Measurements from ENCODE around the gene HOXD12.

The HOXD12 gene

DNA sequence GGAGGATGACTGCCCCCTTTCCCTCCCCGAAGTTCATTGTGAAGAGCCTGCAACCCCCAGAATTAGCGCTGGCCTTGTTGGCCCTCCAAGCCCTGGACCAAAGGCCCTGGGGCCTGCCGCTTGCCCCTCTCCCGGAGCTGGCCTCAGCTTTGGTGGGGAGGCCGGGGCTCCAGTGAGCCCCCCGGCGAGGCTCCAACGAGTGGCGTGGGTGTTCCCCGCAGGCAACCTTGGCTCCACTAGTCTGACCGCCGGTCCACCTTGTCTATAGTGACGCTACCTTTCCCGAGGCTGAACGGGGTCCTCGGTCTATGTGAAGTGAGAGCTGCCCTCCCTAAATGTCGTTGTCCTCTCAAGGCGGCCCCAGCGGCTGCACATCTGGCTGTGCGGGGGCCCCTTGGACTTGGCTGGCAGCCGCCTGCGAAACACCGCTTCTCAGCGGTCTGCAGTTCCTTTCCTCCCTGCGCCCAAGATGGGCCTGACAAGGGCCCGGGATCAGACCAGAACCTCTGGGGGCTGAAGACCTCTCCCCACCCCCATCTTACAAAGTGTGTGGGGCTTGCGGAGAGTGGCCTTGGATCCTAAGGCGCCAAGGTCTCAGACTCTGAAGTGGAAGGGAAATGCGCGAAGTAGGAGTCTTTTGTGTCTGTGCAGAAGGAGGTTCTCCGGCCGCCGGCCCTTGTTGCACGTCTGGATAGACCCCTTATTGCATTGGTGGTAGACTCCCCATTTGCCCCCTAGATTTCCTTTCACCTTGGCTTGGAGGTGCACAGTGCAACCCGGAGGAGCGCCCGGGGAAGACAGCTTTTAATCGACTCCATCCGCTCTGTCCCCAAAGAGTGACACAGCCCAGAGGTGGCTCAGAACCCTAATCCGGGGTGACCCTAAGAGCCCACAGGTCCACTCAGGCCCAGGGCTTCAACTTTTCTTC lies 13.0 kb downstream of the HOXD12 start:
- DNase-seq, result no peak
- in situ Hi-C loops (cut with MboI; ENCODE audit: low pct_unique_long_range_greater_than_20kb, low sequenced_read_pairs), result no loop called here

DNA sequence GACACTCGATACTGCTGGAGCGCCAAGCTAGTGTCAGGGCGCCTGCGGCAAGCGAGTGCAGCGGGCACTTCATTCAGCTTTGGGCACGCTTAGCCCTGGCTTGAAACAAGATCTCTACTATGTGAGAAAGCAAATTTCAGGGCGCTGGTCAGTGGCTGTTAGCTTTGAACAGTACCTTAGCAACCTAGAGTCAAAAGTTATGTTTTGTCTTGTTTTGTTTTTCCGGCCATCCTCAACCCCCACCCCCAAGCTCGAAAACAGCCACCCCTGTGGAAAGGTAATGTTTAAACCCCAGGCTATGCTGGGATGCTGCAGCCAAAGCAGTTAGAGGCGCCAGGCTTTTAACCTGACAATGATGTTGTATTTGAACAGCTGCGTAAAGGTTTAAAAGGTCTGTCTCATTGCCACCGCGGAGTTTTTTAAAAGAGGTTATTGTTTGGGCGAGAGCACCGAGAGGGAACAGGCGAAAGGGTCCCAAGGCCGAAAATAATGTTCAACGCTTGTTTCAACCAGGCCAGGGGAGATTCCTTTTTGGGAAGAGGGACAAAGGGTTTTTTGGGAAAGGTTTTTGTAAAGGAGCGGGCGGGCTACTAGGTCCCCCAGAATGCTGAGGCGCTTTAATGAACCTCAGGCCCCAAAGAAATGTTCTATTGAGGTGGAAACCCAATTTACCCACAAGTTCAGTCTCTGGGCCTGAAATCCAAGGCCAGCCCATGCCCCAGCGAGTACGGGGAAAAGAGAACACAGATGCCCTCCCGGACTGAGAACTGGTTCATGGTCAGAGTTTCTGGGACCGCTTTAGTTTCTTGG lies 14.7 kb downstream of the HOXD12 start:
- DNase-seq, result no peak
- in situ Hi-C loops (cut with MboI; ENCODE audit: low pct_unique_long_range_greater_than_20kb, low sequenced_read_pairs), result no loop called here

DNA sequence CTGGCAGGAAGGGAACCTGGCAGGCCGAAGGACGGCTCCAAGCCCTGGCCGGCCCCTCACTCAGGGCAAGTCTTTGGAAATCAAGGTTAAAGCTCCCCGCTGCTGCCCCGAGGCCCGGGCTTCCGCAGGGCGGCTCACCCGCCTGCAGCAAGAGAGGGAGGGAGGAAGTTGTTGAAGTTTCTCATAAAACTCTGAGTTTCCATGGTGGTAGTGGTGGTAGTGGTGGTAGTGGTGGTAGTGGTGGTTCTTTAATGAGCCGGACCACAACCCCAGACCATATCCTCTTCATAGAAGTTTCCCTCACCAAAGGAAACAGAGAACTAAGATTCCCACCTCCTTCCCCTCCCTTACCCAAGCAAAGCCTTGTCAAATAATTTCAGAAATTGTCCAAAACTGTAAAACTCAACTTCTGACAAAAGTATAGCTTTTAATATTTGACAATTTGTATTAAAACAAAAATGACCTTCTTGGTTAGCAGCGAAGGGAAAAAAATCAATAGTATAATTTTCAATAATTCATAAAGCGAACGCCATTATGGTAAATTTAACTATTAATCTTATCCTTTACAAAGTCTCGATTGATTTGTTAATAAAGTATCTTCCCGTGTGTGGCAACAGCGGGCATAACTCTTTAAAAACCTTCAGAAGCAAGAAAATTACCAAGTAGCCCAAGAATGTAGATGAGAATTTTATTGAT lies 15.5 kb downstream of the HOXD12 start:
- no peak for DNase-seq
- in situ Hi-C loops (cut with MboI; ENCODE audit: low pct_unique_long_range_greater_than_20kb, low sequenced_read_pairs), result no loop called here

DNA sequence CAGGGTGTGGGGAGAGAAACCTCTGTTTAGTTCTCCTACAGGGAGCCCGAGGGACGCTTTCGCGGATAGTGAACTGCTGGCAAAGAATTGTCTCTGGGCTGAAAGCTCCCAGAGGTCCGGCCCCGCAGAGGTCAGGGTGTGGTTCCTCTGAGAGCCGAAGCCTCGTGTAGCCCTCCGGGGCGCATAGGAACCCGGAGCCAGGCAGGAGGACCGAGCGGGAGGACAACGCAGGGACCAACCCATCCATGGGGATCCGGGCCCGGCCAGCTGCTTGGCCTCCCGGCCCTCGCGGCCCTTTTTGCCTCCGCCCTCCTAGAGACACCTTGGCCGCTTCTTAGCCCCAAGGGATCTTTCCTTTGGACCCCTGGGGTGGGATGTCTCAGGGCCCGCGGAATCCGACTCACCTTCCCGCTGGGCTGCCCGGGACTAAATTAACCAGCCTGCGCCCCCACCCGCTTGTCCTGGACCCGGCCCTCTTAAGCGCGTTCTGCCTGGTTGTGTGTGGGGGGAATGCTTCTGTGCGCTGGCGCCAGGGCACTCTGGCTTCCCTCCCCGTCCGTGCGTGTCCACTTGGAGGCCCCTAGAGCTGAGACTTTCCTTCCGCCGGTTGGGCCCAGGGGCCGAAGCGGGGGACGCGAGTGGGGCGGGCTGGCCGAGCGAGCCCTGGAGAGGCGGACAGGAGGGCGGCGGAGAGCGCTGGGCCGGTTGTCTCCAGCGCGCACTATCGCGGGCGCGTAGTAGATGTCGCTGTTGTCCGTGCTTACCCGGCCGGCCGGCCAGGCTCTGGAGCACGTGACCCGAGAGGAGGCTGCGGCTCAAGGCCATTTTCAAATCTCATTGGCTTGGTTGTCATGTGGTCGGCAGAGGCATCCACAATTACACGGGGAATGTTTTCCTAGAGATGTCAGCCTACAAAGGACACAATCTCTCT lies 16.6 kb downstream of the HOXD12 start, which contains the start of gene HOXD10:
TSS of gene HOXD10 (plus strand) at position 896 of the 931 bp plus-strand sequence. CDS start 56 bp downstream, outside the sequence.
- in situ Hi-C loops (cut with MboI; ENCODE audit: low pct_unique_long_range_greater_than_20kb, low sequenced_read_pairs), result no loop called here
- DNase-seq, result no peak

DNA sequence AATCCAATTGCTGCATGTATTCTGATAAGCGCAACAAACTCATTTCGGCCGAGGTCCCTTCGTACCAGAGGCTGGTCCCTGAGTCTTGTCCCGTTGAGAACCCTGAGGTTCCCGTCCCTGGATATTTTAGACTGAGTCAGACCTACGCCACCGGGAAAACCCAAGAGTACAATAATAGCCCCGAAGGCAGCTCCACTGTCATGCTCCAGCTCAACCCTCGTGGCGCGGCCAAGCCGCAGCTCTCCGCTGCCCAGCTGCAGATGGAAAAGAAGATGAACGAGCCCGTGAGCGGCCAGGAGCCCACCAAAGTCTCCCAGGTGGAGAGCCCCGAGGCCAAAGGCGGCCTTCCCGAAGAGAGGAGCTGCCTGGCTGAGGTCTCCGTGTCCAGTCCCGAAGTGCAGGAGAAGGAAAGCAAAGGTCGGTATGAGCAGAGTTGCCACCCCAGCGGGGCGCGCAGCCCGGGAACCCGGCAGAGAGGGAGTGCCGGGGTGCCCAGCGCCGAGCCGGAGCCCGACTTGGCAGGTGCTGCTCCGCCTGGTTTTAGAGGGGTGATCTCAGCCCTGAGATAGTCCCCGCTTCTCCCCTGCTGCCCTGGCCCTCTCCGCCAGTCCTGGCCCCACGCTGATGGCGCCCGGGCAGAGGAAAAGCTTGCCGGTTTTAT lies 17.7 kb downstream of the HOXD12 start:
- DNase-seq, result no peak
- in situ Hi-C loops (cut with MboI; ENCODE audit: low pct_unique_long_range_greater_than_20kb, low sequenced_read_pairs), result no loop called here

DNA sequence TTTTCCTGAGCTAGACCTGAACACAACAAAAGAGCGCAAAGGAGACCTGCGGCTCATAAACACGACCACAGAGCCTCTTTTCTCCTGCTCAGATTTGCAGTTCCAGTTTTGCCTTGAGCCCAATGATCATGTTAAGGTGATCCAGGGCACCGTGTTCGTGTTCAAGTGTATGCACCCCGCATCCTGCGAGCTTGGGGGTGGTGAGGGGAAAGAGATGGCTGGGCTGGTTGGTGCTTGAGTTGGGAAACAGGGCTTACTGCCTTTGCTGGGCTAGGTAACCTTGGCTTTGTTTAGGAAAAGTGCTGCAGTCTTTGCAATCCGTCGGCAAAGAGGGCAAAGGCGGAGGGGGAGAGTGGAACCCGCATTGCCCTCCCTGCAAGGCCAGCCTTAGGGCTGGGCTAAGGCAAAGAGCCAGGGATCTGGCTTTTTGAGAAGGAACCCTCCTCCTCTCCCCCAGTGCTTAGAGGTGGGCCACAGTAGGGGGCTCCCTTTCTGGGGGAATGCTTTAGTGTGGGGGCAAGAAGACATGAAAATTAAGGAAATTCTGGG lies 18.3 kb downstream of the HOXD12 start:
- in situ Hi-C loops (cut with MboI; ENCODE audit: low pct_unique_long_range_greater_than_20kb, low sequenced_read_pairs), result no loop called here

DNA sequence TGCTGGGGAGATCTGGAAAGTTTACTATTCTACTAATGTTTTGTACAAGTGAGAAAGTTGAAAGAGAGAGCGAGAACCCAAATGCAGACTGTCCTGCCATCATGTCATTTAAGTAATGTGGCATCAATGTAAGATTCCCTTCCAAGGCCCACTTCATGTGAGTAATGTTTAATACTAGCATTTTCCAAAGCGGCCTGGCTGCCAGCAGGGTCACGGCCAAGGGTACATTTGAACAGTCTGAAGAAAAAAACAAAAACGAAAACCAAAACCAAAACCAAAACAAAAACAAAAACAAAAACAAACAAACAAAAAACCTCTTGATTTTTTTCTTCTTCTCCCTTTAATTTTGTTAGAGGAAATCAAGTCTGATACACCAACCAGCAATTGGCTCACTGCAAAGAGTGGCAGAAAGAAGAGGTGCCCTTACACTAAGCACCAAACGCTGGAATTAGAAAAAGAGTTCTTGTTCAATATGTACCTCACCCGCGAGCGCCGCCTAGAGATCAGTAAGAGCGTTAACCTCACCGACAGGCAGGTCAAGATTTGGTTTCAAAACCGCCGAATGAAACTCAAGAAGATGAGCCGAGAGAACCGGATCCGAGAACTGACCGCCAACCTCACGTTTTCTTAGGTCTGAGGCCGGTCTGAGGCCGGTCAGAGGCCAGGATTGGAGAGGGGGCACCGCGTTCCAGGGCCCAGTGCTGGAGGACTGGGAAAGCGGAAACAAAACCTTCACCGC lies 19.2 kb downstream of the HOXD12 start:
- no peak for DNase-seq
- in situ Hi-C loops (cut with MboI; ENCODE audit: low pct_unique_long_range_greater_than_20kb, low sequenced_read_pairs), result no loop called here

More for the DNA sequence above, 18.3 kb downstream of the HOXD12 start:
- DNase-seq, result no peak

DNA sequence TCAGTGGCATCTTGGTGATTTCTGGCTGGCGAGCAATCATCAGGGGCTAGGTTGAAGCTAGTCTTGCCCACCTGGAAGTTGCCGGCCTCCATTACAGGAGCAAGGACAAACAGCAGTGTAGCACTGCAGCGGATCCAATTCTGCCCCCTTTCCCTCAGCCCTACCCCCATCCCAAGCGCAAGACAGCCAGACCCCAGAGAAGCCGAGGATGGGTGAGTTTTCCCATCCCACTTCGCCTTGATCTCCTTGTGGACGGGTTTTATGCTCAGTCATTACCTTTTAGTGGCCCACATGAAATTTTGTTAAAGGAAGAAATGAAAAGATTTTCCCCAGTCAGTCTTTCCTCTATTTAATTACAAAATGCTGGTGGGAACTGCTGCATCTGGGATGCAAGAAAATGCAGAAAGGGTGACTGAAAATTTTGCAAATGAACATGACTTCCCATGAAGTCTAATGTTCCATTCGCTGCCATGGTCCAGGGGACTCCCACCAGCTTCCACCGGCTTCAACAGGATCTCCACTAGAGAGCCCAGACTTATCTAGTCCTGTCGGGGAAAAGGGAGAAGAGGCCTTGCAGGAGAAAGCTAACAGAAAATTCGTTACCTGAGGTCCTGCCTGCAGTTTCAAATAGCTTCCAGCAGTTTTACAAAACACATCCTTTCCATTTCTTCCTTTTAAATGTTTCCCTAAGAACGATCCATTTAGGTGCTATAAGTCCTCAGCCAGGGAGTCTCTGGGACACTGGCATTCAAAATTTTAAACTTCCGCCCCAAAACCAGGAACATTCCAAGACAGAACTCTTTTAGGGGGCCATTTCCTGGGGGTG lies 21.0 kb downstream of the HOXD12 start:
- DNase-seq, result no peak
- in situ Hi-C loops (cut with MboI; ENCODE audit: low pct_unique_long_range_greater_than_20kb, low sequenced_read_pairs), result loop anchor here (10.0 kb wide), 1 partner anchor 514 kb away; no protein-coding TSS in a partner anchor

DNA sequence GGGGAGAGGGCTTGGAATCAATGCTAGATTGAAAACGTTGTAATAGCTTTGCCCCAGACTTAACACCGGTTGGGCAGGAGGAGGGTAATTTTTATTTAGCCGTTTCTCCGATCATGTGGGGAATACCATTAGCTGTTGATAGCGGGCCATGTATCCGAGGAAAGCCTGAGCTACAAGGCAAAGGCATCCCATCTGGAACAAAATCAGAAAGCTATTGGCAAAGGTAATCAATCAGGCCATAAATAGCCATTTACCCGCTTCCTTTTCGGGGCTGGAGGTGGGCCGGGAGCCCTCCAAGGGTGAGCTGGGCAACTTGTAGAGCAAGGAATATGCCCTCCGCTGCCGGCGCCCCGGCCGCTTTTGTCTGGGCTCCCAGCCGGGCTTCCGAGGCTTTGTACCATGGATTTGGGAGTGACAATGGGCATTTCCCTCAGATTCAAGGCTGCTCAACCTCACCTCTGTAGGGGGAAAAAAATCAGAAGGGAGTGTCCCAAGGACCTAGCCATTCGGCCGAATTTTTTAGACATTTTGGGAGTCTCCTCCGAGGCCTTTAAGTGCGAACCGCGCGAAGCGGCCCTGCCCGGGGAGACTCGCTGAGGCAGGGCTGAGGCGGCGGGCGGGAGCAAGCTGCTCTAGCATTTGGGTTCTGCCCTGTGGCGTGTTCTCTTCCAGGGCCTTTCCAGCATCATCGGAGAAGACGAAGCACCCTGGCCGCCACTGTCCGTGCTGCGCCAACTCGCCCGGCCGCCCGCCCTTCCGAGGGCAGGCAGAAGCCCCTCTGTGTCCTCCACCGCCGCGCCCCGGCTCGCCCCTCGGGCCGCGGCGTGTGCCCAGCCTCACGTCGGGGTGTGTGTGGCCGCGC lies 21.8 kb downstream of the HOXD12 start:
- DNase-seq, result no peak
- in situ Hi-C loops (cut with MboI; ENCODE audit: low pct_unique_long_range_greater_than_20kb, low sequenced_read_pairs), result loop anchor here (10.0 kb wide), 1 partner anchor 513 kb away; no protein-coding TSS in a partner anchor

DNA sequence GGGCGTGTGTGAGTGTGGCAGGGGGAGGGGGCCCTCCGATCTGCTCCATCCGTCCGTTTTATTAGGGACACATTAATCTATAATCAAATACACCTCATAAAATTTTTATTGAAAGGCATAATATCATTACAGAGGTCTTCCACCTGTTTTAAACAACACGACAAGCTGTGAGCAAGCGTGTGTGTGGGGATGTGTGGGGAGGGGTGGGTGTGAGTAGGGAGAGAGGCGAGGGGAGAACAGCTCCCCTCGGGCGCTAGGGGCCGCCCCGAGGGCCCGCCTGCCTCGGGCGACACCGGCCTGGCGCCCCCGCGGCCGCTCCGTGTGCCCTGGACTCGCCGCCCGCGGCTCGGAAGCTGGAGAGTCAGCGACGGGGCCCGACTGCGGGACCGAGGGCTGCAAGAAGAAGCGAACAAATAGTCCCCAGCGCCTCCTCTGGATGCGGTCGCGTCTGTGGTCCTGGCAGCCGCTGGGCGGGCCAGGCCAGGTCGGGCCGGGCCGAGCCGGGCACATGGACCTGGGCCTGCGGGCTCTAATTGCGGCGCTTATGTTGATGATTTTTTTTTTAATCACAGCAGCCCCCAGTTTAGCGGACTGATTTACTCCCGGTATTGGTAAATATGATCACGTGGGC lies 22.6 kb downstream of the HOXD12 start:
- in situ Hi-C loops (cut with MboI; ENCODE audit: low pct_unique_long_range_greater_than_20kb, low sequenced_read_pairs), result loop anchor here (10.0 kb wide), 1 partner anchor 513 kb away; no protein-coding TSS in a partner anchor
- DNase-seq, result no peak

DNA sequence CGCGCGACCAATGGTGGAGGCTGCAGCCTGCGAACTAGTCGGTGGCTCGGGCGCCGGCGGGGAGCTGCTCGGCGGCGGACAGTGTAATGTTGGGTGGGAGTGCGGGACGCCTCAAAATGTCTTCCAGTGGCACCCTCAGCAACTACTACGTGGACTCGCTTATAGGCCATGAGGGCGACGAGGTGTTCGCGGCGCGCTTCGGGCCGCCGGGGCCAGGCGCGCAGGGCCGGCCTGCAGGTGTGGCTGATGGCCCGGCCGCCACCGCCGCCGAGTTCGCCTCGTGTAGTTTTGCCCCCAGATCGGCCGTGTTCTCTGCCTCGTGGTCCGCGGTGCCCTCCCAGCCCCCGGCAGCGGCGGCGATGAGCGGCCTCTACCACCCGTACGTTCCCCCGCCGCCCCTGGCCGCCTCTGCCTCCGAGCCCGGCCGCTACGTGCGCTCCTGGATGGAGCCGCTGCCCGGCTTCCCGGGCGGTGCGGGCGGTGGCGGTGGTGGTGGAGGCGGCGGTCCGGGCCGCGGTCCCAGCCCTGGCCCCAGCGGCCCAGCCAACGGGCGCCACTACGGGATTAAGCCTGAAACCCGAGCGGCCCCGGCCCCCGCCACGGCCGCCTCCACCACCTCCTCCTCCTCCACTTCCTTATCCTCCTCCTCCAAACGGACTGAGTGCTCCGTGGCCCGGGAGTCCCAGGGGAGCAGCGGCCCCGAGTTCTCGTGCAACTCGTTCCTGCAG lies 23.3 kb downstream of the HOXD12 start, which contains the start of gene HOXD9:
TSS of gene HOXD9 (plus strand) at position 37 of the 728 bp plus-strand sequence. CDS start at position 87, 50 bp downstream.
- no peak for DNase-seq
- in situ Hi-C loops (cut with MboI; ENCODE audit: low pct_unique_long_range_greater_than_20kb, low sequenced_read_pairs), result loop anchor here (10.0 kb wide), 1 partner anchor 512 kb away; no protein-coding TSS in a partner anchor

DNA sequence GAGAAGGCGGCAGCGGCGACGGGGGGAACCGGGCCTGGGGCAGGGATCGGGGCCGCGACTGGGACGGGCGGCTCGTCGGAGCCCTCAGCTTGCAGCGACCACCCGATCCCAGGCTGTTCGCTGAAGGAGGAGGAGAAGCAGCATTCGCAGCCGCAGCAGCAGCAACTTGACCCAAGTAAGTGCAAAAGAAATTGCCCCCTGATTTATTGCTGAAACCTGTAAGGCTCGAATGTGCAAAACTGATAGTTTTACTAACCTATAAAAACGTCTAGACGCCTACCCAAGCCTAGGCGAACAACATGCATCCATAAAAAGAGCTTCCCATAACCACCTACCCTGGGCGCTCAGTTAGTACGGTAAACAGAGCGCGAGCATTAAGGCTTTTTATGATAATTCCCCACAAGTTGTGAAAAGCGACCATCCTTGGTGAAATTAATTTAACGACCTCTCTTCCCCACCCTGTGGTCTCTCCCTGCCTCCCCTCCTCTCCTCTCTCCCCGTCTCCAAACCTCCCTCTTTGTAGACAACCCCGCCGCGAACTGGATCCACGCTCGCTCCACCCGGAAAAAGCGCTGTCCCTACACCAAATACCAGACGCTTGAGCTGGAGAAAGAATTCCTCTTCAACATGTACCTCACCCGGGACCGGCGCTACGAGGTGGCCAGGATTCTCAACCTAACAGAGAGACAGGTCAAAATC lies 24.0 kb downstream of the HOXD12 start:
- in situ Hi-C loops (cut with MboI; ENCODE audit: low pct_unique_long_range_greater_than_20kb, low sequenced_read_pairs), result loop anchor here (10.0 kb wide), 1 partner anchor 511 kb away; no protein-coding TSS in a partner anchor
- DNase-seq, result no peak

Data from KBM-7 (cell line).